Stimulated activated CD4-positive, alpha-beta T cell treated with anti-CD3 and anti-CD28 coated beads, Interleukin-1b, Interleukin-23, amount 100 ng/mL, for 1 hour (primary cell): Measurements from ENCODE around the gene TH.

Experiments used
- DNase-seq, 2 donors: peaks; one replicate each; pipeline ENCODE4 v3.0.0-alpha.2; 2020; ENCODE audit warnings: low read depth in 2 of 2

The TH gene

DNA sequence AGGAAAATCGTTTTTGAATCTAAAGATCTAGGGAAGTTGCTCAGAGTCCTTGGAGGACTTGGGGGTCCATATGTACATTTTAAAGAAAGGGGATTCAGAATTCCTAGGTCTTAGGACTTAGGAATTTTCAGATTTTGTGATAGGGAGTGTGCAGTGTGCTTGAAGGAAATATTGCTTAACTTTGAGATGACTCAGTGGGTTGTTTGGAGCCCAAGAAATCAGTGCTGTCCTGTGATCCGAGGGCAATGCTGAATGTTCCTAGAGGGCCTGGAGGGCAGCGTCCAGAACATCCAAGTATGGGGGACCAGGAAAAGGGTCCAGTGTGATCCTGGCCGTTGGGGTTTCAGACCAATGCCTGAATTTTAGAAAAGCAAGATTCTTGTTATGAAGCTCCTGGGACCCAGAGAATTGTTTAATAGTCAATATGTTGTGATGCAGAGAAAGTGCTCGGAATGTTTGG is 29.3 kb downstream of the TH start:
- DNase-seq: no peak

DNA sequence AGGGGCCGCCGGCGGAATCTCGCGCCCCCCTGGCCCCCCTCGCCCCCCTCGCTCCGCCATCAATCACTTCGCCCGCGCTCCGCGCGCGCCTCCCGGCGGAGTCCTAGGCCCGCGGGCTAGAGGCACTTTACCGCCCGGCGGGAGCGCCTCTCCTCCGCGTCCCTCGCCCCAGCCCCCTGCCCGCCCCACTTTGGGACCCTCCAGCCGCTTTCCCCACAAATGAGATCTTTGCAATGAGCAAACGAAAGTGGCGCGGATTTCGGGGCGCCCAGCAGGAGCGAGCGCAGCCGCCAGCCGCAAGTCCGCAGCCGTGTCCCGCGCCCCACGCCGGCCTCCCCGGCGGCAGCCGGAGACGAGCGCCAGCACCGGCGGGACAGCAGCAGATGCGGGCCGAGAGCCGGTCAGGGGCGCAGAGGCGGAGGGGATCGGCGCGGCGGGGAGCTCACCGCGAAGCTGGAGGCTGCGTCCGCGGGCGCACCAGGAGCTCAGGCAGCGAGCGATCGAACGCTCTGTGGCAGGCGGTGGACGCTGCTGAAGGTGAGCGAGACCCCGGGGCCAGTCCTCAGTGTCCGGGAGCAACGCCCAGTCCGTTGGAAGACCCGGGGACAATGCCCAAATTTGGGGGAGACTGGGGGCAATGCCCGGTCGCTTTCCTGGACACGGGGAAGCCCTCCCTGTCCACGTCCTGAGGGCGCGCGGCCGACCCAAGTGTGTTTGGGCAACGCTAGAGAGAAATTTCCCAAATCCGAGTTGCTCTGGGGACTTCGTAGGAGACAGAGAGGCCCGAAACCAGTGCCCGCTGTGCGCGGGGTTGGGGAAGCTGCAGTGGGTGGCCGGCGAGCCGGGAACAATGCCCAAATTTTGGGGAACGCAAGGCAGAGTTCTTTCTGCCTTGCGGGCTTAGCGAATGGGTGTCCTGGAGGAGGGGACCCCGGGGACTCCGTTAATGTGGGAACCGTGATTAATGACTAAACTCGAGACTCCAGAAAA is 30.9 kb downstream of the TH start:
- no peak for DNase-seq

DNA sequence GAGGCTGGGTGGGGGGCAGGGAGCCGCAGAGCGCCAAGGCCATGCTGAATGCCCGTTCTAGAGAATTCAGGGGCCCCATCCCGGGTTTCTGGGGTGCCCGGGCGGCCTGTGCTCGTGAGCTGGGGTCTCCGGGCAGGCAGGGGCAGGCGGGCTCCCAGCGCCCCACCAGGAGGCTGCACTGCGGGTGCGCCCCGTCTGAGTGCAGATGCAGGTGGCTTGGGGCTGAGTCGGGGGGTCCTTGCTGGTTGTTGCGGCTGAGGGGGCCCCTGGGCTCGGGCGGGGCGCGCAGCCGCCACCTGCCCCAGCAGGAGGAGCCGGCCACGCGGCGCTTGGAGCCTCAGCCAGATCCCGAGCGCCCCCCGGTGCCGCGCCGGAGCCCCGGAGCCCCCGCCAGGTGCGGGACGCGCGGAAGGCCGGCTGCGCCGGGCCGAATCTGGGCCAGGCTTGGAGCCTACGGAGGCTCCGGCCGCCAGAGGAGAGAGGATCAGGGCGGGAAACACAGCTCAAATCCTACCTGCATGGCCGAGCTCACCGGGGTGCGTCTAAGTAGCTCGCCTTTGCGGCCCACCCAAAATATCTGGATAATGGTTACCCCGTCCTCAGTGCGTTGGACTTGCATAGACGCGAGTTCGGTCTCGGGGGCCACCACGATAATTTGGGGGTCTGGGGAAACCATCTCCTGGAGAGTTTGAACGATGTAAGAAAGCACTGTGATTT is 31.8 kb downstream of the TH start:
- DNase-seq: no peak

DNA sequence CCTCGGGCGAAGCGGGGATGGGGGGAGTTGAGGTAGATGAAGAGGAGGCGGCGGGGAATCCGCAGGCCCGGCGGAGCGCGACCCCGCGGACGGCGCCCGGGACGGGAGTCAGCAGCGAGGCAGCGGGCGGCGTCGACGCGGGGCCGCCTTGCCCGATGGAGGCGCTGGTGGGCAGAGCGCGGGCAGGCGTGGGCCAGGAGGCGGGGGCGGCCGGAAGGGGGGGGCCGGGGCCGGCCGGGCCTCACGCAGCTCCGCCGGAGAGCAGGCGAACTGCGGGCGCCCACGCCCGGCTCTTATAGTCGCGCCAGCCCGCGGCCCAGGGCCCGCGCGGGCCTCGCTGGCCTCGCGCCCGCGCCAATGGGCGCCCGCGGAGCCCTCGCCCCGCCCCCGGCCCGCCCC is 32.5 kb downstream of the TH start, which contains the start of gene IGF2:
Gene IGF2, minus strand, starts transcription at position 267 of the 399 bp plus-strand sequence. CDS start 3,866 bp downstream, outside the sequence.
- DNase-seq: no peak

DNA sequence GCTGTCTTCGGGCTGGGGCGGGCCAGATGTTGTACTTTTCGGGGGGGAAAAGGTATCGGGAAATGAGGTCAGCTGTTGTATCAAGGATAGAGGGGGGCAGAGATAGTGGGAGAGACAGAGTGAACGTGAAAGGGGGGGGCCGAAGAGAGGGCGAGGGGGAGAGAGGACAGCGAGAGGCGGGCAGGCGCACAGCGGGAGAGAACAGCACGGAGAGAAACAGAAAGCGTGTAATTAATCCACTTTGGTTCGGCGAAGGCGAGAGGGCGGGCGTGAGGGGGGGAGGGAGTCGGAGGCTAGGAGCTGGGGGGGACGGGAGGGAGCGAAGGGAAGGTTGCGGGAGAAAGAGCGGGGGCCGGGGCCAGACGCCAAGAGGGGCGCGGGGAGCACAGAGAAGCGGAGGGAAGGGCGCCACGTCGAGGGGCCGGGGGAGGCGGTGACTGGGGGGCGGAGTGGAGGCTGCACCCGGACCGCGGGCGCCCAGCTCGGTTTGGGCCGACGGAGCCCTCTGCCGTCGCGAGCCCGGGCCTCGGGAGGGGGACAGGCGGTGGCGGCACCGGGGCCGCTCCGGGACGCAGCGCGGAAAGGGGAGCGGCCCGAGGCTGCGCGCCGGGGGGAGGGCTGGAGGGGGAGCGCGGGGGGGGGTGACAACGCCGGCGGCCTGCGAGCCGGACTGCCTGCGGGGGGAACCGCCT is 33.0 kb downstream of the TH start:
- DNase-seq: no peak

DNA sequence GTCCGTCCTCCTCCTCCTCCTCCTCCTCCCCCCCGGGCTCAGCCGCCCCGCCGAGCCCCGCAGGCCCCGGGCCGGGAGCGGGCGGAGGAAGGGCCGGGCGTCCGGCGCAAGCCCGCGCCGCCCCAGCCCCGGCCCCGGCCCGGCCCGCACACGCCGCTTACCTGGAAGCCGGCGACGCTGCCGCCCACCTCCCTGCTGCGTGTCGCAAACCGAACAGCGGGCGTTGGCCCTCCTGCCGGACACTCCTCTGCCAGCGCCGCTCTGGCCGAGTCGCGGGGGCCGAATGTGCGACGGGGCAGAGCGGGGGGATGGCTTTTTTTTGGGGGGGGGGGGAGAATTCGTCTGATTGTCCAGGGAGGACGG is 33.6 kb downstream of the TH start:
- DNase-seq: no peak

DNA sequence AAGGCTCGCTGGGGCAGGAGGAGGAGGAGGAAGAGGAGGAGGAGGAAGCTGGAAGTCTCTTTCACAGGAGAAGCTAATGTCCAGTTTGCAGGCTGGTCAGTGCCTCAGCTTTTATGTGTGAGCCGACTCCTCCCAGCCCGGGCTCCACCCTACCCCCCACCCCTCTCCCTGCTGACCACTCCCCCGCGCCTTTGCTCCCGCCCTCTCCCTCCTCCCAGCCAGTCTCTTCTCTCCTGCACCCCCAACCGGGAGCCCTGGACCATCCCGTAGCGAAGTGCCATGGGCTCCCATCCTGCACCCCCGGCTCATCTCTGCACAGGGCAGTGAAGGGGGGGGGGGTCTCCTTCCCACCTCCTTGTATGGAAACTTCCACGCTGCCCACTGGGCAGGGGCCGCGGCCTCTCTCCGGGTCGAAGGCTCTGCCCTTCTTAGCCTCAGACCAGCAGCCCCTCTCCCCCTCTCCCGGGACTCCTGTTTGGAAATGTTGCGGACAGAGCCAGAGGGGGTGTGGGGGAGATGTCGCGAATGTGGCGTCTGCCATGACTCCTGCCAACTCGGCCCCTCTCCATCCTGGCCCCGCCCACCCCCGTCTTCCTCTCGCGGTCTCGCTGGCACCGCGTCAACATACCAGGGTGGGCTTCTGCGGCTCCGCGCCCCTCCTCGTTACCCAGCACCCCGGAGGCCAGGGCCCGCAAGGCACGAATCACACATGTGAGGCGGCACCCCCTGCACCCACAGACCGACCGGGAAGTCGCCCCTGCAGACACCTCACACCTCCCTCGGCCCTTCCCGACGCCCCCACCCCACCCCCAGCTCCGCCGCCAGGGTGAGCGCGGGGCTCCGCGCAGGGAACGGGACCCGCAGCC is 34.2 kb downstream of the TH start:
- DNase-seq: no peak

DNA sequence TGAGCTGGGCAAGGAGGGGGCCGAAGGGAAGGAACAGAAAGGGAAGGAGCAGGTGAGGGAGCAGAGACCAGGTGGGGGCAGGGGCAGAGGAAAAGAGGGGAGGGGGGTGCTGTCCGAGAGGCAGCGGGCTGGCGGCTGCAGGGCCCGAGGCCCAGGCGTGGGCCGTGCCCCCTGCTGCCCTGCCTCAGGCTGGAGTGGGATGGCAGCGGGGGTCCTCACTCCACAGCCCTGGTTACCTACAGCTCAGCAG is 34.7 kb downstream of the TH start:
- DNase-seq: no peak

DNA sequence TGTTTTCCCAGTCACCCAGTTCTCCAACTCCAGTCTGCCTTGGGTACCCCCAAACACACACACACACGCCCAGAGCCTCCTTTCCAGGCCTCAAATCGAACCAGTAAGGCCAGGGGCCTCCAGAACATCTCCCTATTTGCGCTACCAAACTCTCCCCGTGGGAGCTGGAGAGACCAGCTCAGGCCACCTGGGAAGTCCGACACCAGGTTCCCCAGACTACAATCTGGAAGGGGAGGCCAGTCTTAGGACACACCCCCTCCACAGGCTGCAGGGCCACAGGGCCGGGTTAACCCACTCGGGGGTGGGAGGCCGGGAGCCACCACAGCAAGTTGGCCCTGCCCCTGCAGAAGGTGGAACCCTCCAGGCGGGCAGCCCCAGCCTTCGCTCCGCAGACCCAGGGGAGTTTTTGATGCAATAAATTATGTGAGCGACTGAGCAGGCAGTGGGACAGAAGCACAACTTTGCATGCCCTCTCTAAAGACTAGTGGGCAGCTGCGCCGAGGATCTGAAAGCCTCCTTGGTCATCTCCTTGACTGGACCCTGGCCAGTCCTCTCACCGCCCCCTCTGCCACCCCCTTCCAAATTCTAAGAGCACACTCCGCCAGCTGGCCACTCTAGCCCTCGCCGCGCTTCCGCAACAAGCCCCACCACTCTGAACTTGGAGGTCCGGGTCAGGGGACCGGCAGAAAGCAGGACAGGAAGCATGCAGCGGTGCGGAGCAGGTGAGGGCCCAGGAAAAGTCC is 35.2 kb downstream of the TH start:
- DNase-seq: no peak

DNA sequence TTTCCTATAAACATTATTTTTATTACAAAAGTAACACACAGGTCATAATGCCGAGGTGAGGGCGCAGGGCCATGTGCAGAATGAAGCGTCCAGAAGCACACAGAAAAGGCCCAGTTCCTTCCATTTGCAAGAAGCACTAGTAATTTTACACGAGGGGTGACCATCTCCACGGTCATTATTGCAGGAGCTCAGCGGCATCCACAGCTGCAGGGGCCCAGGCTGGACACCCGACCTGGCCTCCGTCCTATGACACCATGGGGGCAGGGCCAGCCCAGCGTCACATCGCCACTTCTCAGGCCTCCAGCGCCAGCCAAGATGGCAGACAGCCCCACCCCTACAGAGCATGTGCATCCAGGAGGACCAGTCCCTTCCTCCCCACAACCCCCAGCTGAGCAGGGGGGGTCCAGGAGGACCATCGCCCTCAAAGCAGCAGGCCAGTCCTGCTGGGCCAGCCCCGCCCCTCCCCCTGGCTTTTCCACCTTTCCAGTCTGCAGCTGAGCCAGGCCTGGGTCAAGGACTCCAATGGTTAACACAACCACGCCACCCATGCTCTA is 35.9 kb downstream of the TH start:
- no peak for DNase-seq

DNA sequence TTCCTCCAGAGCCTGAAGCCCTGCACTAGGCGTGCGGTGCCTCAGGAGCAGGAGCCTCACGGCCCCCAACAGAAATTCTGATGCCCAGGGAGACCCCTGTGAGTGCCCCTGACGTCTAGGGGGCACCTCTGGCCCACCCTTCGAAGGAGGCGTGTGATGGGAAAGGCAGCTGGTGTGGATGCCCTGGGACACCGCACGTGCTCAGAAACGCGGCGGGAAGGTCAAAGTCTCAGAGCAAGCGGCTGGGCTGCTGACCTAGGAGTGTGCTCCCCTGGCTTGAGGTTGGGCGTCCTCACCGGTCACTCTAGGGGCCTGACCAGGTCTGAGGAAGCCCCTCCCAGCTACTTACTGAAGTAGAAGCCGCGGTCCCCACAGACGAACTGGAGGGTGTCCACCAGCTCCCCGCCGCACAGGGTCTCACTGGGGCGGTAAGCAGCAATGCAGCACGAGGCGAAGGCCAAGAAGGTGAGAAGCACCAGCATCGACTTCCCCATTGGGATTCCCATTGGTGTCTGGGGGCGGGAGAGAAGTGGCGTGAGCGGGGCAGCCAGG is 36.5 kb downstream of the TH start:
- DNase-seq: no peak

DNA sequence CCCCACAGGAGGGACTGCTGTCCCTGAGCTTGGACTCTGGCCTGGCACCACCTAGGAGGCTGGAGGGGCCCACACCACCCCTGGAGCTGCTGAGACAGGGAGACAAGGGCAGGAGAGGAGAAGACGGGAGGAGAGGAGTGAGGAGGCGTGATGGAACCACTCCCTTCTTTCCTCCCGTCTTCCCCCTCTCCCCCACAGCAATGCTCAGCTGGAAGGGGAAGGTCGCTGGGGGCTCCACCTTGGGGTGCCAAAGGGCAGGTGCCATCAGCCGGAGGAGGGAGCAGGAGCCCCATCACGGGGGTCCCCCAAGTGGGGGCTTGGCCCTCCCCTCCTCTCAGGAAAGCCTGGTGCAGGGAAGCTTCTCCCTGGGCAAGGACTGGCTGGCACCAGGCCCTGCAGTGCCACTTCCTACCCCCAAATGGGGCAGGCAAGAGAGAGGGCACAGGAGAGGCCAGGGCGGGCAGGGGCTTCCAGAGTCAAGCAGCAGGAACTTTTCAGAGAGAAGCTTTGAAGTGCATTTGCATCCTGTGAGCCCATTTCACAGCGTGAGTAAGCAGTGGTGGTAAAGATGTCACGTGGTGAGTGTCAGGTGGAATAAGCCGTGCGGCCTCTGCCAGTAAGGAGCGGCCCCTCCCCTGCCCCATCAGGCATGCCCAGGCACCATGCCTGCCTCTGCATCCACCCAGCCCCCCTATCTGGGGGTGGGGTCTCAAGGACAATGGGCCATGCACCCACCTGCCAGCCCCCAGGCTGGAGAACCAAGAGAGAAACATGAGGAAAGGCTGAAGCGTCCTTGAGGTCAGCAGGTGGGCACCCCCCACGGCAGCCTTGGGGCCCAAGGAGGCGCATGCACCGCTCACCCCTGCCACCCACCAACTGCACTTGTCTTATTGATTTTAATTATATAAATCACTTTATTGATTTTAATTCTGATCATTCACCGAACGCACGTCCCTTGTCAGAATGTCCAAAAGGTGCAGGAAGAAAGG is 37.3 kb downstream of the TH start:
- no peak for DNase-seq

DNA sequence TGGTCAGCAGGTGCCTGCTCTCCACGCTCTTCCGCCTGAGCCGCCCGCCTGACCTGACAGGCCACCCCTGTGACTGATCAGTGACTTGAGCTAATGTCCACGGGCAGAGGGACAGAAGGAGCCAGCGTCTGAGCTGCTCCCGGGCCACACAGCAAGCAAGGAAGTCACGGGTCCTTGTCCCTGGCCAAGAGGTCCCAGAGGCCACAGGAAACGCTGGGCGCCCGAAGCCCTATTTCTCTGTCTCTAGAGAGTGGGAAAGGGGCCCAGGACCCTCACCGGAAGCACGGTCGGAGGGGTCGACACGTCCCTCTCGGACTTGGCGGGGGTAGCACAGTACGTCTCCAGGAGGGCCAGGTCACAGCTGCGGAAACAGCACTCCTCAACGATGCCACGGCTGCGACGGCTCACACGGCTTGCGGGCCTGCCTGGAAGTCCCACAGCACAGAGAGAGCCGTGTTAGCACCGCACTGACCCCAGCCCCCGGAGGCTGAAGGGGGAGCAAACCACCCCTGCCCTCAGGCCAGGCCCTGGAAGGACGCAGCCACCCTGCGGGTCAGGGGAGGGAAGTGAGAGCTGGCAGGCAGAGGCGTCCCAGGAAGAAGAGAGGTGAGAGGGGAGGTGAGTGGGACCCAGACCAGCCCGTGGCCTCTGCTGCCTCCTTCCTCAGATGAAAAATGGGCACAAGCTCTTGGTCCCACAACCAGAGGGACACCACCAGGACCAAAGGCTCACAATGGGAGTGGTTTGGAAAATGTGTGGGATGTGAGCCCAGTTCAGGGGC is 38.2 kb downstream of the TH start:
- no peak for DNase-seq

DNA sequence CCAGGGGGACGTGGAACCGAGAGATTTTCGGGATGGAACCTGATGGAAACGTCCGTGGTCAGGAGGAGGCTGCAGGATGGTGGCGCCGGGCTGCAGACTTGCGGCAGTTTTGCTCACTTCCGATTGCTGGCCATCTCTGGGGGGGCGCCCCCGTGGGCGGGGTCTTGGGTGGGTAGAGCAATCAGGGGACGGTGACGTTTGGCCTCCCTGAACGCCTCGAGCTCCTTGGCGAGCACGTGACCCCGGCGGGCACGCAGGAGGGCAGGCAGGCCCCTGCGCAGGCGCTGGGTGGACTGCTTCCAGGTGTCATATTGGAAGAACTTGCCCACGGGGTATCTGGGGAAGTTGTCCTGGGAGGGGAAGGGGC is 38.8 kb downstream of the TH start:
- DNase-seq: no peak

DNA sequence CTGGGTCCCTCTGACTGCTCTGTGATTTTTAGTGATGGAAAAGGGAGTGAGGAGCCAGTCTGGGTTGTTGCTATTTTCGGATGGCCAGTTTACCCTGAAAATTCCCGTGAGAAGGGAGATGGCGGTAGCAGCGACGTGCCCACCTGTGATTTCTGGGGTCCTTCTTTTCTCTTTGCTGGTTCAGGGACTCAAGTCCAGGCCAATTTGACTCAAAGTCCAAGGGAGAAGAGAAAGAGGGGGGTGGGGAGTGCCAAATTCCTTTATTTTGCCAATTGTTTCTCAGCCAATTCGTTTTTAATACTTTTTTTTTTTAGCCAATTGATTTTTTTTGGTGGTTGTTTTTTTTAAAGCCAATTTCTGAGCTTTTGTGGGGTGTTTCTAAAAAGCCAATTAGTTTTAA is 39.4 kb downstream of the TH start:
- DNase-seq: no peak

DNA sequence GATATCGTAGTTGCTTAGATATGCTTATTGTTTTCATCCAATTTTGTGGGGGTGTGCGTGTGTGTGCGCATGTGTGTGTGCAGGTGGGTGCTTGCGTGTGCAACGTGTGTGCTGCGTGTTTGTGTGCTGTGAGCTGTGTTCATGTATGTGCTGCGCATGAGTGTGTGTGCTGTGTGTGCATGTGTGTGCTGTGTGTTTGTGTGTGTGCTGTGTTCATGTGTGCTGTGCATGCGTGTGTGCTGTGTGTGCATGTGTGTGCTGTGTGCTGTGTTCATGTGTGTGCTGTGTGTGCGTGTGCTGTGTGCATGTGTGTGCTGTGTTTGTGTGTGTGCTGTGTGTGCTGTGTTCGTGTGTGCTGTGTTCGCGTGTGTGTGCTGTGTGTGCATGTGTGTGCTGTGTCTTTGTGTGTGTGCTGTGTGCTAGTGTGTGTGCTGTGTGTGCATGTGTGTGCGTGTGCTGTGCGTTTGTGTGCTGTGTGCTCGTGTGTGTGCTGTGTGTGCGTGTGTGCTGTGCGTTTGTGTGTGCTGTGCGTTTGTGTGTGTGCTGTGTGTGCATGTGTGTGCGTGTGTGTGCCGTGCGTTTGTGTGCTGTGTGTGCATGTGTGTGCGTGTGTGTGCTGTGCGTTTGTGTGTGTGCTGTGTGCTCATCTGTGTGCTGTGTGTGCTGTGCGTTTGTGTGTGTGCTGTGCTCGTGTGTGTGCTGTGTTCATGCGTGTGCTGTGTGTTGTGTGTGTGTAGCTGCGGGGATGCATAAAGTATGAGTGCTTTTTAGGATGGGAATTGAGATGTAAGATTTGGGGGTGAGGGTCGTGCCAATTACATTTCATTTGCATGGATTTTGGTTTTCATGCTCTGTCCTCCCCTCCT is 40.0 kb downstream of the TH start:
- DNase-seq: no peak

DNA sequence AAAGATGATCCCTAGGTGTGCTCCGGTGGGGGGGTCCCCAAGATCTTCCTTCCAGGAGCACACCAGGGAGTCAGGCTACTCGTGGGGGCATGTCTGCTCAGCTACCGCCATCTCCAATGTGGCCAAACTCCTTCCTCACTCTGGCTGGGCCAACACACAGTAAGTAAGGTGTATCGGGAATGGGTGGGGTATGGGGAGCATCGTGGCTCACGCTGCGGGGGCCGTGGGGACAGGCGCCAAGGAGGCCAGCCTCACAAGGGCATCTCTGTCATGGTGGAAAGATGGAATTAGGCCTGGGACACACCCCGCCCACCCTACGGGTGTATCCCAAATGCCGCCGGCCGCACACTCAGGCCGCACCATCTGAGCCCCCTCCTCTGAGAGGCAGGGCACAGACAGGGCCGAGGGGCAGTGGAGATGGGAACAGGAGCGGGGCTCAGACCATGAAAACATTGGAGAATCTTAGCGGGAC is 40.7 kb downstream of the TH start:
- no peak for DNase-seq
